SU-DHL-6 (cell line): ENCODE data around the gene AMZ2.

Experiments
- H2AFZ ChIP-seq: fragments of 200-600 bp; sonication (generic); 2 replicates; pipeline ENCODE4 v1.6.1; 2014; ENCODE audit warnings: low read depth, mild to moderate bottlenecking, moderate library complexity, mixed read lengths, antibody characterized with exemption, low read length; ENCODE audit not compliant: severe bottlenecking
- H3F3A ChIP-seq: fragments of 200-600 bp; shearing (Covaris generic); 2 replicates; pipeline ENCODE4 v1.6.0; 2016; ENCODE audit warnings: antibody characterized with exemption, mild to moderate bottlenecking; ENCODE audit not compliant: insufficient read depth
- H3K27ac ChIP-seq: fragments of 200-600 bp; sonication (generic); 2 replicates; pipeline ENCODE4 v1.5.1; 2016; ENCODE audit warnings: low read depth, mild to moderate bottlenecking, low read length, moderate library complexity, mixed read lengths
- H3K27me3 ChIP-seq: fragments of 200-600 bp; sonication (generic), shearing (Covaris generic); 2 replicates; pipeline ENCODE4 v1.6.0; 2014; ENCODE audit warnings: mild to moderate bottlenecking, low read length
- H3K36me3 ChIP-seq: fragments of 200-600 bp; sonication (generic); 2 replicates; pipeline ENCODE4 v1.6.1; 2014; ENCODE audit warnings: mild to moderate bottlenecking, low read length, mixed read lengths
- H3K4me2 ChIP-seq: fragments of 300-600, 200-600 bp; shearing (Covaris generic), sonication (generic); 2 replicates; pipeline ENCODE4 v1.6.0; 2014; ENCODE audit warnings: low read length, low read depth, mild to moderate bottlenecking; ENCODE audit not compliant: poor library complexity, severe bottlenecking
- H3K4me3 ChIP-seq: fragments of 200-600 bp; sonication (generic); 2 replicates; pipeline ENCODE4 v1.5.1; 2014; ENCODE audit warnings: antibody characterized with exemption, low read length, mild to moderate bottlenecking, mixed read lengths; ENCODE audit not compliant: insufficient read depth, poor library complexity, severe bottlenecking
- H3K79me2 ChIP-seq: fragments of 200-600 bp; sonication (generic); 2 replicates; pipeline ENCODE4 v1.6.1; 2014; ENCODE audit warnings: mild to moderate bottlenecking, low read length, moderate library complexity; ENCODE audit not compliant: insufficient read depth
- H3K9ac ChIP-seq: fragments of 200-600 bp; sonication (generic); 2 replicates; pipeline ENCODE4 v1.7.0; 2014; ENCODE audit warnings: mild to moderate bottlenecking, low read length
- H3K9me2 ChIP-seq: fragments of 200-600 bp; sonication (generic); replicated peaks from 2 replicates; pipeline ENCODE4 v1.6.1; 2014; ENCODE audit warnings: low read length; ENCODE audit not compliant: insufficient read depth
- H3K9me3 ChIP-seq: fragments of 200-600 bp; sonication (generic); 2 replicates; pipeline ENCODE4 v1.6.1; 2014; ENCODE audit warnings: low read length, mixed read lengths; ENCODE audit not compliant: insufficient read depth
- H4K20me1 ChIP-seq: fragments of 200-600 bp; sonication (generic); 2 replicates; pipeline ENCODE4 v1.6.1; 2014; ENCODE audit warnings: low read depth, mild to moderate bottlenecking, antibody characterized with exemption, low read length, moderate library complexity, mixed read lengths
- EZH2phosphoT487 ChIP-seq: fragments of 200-600 bp; sonication (generic), shearing (Covaris generic); conservative IDR thresholded peaks from 2 replicates; pipeline ENCODE4 v1.6.1; 2018; ENCODE audit warnings: mild to moderate bottlenecking, antibody characterized with exemption, low read length, moderate library complexity, mixed read lengths
- TF ChIP-seq, protein P1 (sequence below): fragments of 200-600 bp; sonication (generic); IDR thresholded peaks from one replicate; pipeline ENCODE4 v1.5.1; 2017; ENCODE audit warnings: antibody characterized with exemption, mild to moderate bottlenecking, low read length, moderate library complexity; ENCODE audit not compliant: insufficient read depth, poor library complexity, severe bottlenecking

The AMZ2 gene

DNA sequence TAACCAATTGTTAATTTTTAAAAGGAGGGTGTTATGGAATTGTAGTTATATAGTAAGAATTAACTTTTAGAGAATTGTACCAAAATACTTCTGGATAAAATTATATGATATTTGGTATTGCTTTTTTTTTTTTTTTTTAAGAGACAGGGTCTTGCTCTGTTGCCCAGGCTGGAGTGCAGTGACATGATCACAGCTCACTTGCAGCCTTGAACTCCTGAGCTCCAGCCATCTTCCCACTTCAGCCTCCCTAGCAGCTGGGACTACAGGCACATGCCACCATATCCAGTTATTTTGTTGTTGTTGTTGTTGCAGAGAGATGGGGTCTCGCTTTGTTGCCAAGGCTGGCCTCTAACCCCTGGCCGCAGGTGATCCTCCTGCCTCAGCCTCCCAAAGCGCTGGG lies 52.0 kb downstream of the AMZ2 start:
- H3K4me3 ChIP-seq: no peak overlapping the region
- H3K4me2 ChIP-seq: no peak overlapping the region
- H4K20me1 ChIP-seq: no peaks in the 10 kb centered on the region
- no peaks in the 10 kb centered on the region for H3F3A ChIP-seq
- H2AFZ ChIP-seq: no peak overlapping the region
- H3K27me3 ChIP-seq: no peaks in the 10 kb centered on the region
- peaks cover 4% of the 10 kb centered on the region; the same call in 1 of the 2 replicates for H3K79me2 ChIP-seq
- no peak overlapping the region for H3K9ac ChIP-seq
- TF ChIP-seq, protein P1, sequence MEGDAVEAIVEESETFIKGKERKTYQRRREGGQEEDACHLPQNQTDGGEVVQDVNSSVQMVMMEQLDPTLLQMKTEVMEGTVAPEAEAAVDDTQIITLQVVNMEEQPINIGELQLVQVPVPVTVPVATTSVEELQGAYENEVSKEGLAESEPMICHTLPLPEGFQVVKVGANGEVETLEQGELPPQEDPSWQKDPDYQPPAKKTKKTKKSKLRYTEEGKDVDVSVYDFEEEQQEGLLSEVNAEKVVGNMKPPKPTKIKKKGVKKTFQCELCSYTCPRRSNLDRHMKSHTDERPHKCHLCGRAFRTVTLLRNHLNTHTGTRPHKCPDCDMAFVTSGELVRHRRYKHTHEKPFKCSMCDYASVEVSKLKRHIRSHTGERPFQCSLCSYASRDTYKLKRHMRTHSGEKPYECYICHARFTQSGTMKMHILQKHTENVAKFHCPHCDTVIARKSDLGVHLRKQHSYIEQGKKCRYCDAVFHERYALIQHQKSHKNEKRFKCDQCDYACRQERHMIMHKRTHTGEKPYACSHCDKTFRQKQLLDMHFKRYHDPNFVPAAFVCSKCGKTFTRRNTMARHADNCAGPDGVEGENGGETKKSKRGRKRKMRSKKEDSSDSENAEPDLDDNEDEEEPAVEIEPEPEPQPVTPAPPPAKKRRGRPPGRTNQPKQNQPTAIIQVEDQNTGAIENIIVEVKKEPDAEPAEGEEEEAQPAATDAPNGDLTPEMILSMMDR: no peak
- TF ChIP-seq EZH2phosphoT487: no peak
- no peaks in the 10 kb centered on the region for H3K9me2 ChIP-seq
- H3K36me3 ChIP-seq: no peaks in the 10 kb centered on the region
- H3K27ac ChIP-seq: no peak overlapping the region
- no peaks in the 10 kb centered on the region for H3K9me3 ChIP-seq

DNA sequence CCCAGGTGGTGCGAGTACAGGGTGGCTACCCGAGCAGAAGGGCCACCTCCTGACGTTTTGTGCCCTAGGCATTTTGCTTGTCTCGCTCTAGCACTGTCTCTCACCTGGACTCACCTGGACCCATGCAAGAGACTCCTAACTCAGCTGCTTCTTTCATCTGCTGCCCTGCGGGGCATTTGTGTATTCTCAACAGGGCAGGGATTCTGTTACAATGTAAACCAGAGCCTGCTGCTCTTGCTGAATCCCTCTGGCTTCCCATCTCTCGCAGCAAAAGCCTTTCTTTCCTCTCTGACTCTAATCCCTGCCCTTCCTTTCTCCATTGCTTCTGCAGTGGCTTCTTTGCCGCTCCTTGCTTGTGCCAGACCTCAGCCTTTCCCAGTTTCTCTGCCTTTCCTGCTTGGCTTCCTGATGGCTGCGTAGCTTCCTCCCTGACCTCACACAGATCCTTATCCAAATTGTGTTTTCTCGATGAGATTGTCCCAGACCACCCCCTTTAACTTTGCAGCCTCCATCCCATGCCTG lies 53.7 kb downstream of the AMZ2 start:
- H3K9me3 ChIP-seq: no peaks in the 10 kb centered on the region
- H3K27me3 ChIP-seq: no peaks in the 10 kb centered on the region
- no peaks in the 10 kb centered on the region for H3K36me3 ChIP-seq
- H3K4me3 ChIP-seq: no peak overlapping the region
- H3K27ac ChIP-seq: no peak overlapping the region
- no peak overlapping the region for H3K9ac ChIP-seq
- no peaks in the 10 kb centered on the region for H4K20me1 ChIP-seq
- TF ChIP-seq EZH2phosphoT487: no peak
- TF ChIP-seq, protein P1: no peak
- H3K79me2 ChIP-seq: no peaks in the 10 kb centered on the region
- H2AFZ ChIP-seq: no peak overlapping the region
- no peak overlapping the region for H3K4me2 ChIP-seq
- no peaks in the 10 kb centered on the region for H3K9me2 ChIP-seq
- no peaks in the 10 kb centered on the region for H3F3A ChIP-seq

DNA sequence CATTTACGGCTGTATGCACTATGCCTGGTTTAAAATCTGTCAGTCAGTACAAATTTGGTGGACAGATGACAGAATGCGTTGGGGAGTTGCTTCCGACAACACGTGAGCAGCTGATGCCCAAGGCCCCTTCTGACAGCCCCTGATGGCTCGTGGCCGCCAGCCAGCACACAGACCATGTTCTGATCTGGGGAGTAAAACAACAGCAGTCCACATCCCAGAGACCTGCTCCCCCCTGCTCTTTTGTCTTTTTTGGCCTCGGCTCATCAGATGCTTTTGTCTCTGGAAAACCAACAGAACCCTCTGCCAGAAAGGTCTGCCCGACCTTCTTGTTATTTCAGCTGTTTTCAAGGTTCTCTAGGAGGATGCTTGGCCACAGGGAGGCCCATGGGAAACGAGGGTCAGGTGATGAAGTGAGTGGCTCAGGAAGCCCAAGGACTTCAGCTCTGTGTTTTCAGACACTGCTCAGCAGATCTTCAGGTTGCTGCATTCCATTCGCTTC lies 54.3 kb downstream of the AMZ2 start:
- no peak for TF ChIP-seq EZH2phosphoT487
- TF ChIP-seq, protein P1: no peak
- Histone ChIP-seq H3K4me2 (no peak overlapping the region), H3K4me3 (no peak overlapping the region), H3F3A (no peaks in the 10 kb centered on the region), H3K9me2 (no peaks in the 10 kb centered on the region), H3K27ac (no peak overlapping the region), H3K9ac (no peak overlapping the region), H3K36me3 (no peaks in the 10 kb centered on the region), H3K27me3 (no peaks in the 10 kb centered on the region), H3K9me3 (no peaks in the 10 kb centered on the region), H3K79me2 (no peaks in the 10 kb centered on the region), H2AFZ (no peak overlapping the region), H4K20me1 (no peaks in the 10 kb centered on the region)
